K562 (cell line): Measurements from ENCODE around the gene GFM2. TPM values are rescaled to one million over a fixed set of nuclear protein-coding genes. Genes with fewer than 3 reads are reported as not detected.

Experiments
- ATAC-seq: fragments of 200-7000 bp; cut with Tn5 transposase; 3 replicates; pipeline ENCODE4 v1.9.1; 2020; ENCODE audit warnings: moderate library complexity
- BruUV-seq: library from RNA; stranded (reverse); fragments of 400-500 nt; replicated peaks from 2 replicates; lab custom pipeline; 2021; lab: Mats Ljungman, UMichigan
- CTCF ChIA-PET: fragments of 300-600 bp; formaldehyde crosslinking; extraction: SDS; loops from one replicate; lab custom pipeline; 2021; ENCODE audit warnings: low intra/inter-chr PET ratio; lab: Yijun Ruan, JAX
- POLR2A ChIA-PET: fragments of 300-600, 350-650 bp; sonication (Branson Sonifier 250); formaldehyde crosslinking; extraction: SDS; loops from one replicate; lab custom pipeline; 2021; ENCODE audit warnings: antibody characterized with exemption, inconsistent platforms; lab: Yijun Ruan, JAX
- DNase-seq, 4 experiments: peaks; one replicate each; pipeline versions ENCODE4 v3.0.0 to v3.0.0-alpha.2; 2011 to 2018; ENCODE audit warnings: low spot score in 3 of 4, mixed read lengths in 3 of 4; ENCODE audit errors: extremely low read depth in 1 of 4
- FAIRE-seq: peaks from 2 replicates; lab custom pipeline; 2011; peaks lifted over from hg19 to GRCh38; lab: Jason Lieb, UNC
- H2AFZ ChIP-seq: 2 replicates; pipeline ENCODE4 v1.6.0; 2011; ENCODE audit warnings: low read depth, low read length, control low read depth, inconsistent platforms
- H3K27ac ChIP-seq: fragments of 200-600 bp; 3 replicates; pipeline ENCODE4 v1.8.0; 2011; ENCODE audit warnings: low read depth, mild to moderate bottlenecking, control low read depth, inconsistent platforms, low read length, moderate library complexity, mixed read lengths; ENCODE audit errors: extremely low read depth
- H3K27me3 ChIP-seq, 2 experiments: fragments of 300-600 bp in 1 of 2; 2 replicates in 1 of 2; 3 replicates in 1 of 2; pipeline versions ENCODE4 v1.6.0 to v1.8.0; 2011; ENCODE audit warnings: inconsistent platforms in 2 of 2, low read length in 2 of 2, mild to moderate bottlenecking in 1 of 2, mixed read lengths in 1 of 2, moderate library complexity in 1 of 2; ENCODE audit not compliant: control insufficient read depth in 2 of 2, insufficient read depth in 2 of 2
- H3K36me3 ChIP-seq: fragments of 300-600 bp; 3 replicates; pipeline ENCODE4 v1.8.0; 2011; ENCODE audit warnings: mild to moderate bottlenecking, low read length, inconsistent platforms; ENCODE audit not compliant: control insufficient read depth, insufficient read depth
- H3K4me1 ChIP-seq, 2 experiments: fragments of 200-600 bp in 1 of 2; replicated peaks in 1 of 2; 2 replicates in 1 of 2; 3 replicates in 1 of 2; pipeline versions ENCODE4 v1.5.1 to v1.8.0; 2011; ENCODE audit warnings: inconsistent platforms in 2 of 2, low read length in 2 of 2, mild to moderate bottlenecking in 1 of 2, mixed read lengths in 1 of 2, moderate library complexity in 1 of 2; ENCODE audit not compliant: control insufficient read depth in 2 of 2, insufficient read depth in 2 of 2
- H3K4me2 ChIP-seq: 2 replicates; pipeline ENCODE4 v1.6.1; 2011; ENCODE audit warnings: low read length, control low read depth, inconsistent platforms, mixed read lengths; ENCODE audit not compliant: insufficient read depth
- H3K4me3 ChIP-seq: fragments of 200-600 bp; sonication (generic), shearing (Covaris generic); 2 replicates; pipeline ENCODE4 v1.5.1; 2016; ENCODE audit warnings: control low read depth, inconsistent platforms
- H3K79me2 ChIP-seq: fragments of 200-600 bp; 3 replicates; pipeline ENCODE4 v1.8.0; 2011; ENCODE audit warnings: low read length, inconsistent platforms; ENCODE audit not compliant: control insufficient read depth, insufficient read depth
- H3K9ac ChIP-seq, 2 experiments: 2 replicates each; pipeline versions ENCODE4 v1.6.0 to v1.6.1; 2011; ENCODE audit warnings: low read depth in 2 of 2, low read length in 2 of 2, control low read depth in 1 of 2, inconsistent platforms in 1 of 2, mild to moderate bottlenecking in 1 of 2, mixed read lengths in 1 of 2; ENCODE audit not compliant: insufficient read depth in 1 of 2
- H3K9me1 ChIP-seq: one replicate; pipeline ENCODE4 v1.6.0; 2011; ENCODE audit warnings: inconsistent platforms, mild to moderate bottlenecking, low read length, moderate library complexity; ENCODE audit not compliant: control insufficient read depth, insufficient read depth
- H3K9me3 ChIP-seq: replicated peaks from 2 replicates; pipeline ENCODE4 v1.5.1; 2011; ENCODE audit warnings: low read depth, low read length, inconsistent platforms; ENCODE audit not compliant: control insufficient read depth, insufficient read depth
- H4K20me1 ChIP-seq: replicated peaks from 2 replicates; pipeline ENCODE4 v1.6.1; 2011; ENCODE audit warnings: low read length, inconsistent platforms, mixed read lengths; ENCODE audit not compliant: control insufficient read depth, insufficient read depth
- CBFA2T2 ChIP-seq: fragments of 450-650 bp; conservative IDR thresholded peaks from 2 replicates; pipeline ENCODE4 v1.6.1; 2017; ENCODE audit warnings: mild to moderate bottlenecking
- DEAF1 ChIP-seq: fragments of 450-650 bp; formaldehyde crosslinking; IDR thresholded peaks from 2 replicates; pipeline ENCODE4 v1.4.0; 2020; ENCODE audit warnings: mild to moderate bottlenecking, moderate library complexity
- E2F8 ChIP-seq: fragments of 450-650 bp; IDR thresholded peaks from 2 replicates; pipeline ENCODE4 v1.7.1; 2018; ENCODE audit warnings: mild to moderate bottlenecking, low read depth; ENCODE audit not compliant: partially characterized antibody
- JUNB ChIP-seq: fragments of 450-650 bp; formaldehyde crosslinking; conservative IDR thresholded peaks from 2 replicates; pipeline ENCODE4 v1.4.0; 2020; ENCODE audit warnings: mild to moderate bottlenecking
- LARP7 ChIP-seq: fragments of 450-650 bp; IDR thresholded peaks from 2 replicates; pipeline ENCODE4 v1.6.1; 2016
- MCM3 ChIP-seq: fragments of 450-650 bp; IDR thresholded peaks from 2 replicates; pipeline ENCODE4 v1.6.1; 2016
- PATZ1 ChIP-seq: fragments of 250-450 bp; sonication (Bioruptor Pico); IDR thresholded peaks from 2 replicates; pipeline ENCODE4 v1.5.0; 2020; ENCODE audit warnings: mild to moderate bottlenecking, borderline replicate concordance
- THAP12 ChIP-seq: fragments of 250-450 bp; sonication (Bioruptor Pico); IDR thresholded peaks from 2 replicates; pipeline ENCODE4 v1.9.0; 2021; ENCODE audit warnings: mild to moderate bottlenecking, inconsistent platforms
- XRCC5 ChIP-seq: fragments of 200-400 bp; formaldehyde crosslinking; IDR thresholded peaks from 2 replicates; pipeline ENCODE4 v1.6.1; 2017; ENCODE audit warnings: low read depth, mild to moderate bottlenecking, low read length
- WGBS: fragments of 100-300 bp; shearing (Covaris generic); methylation state at CpG from one replicate; pipeline ENCODE4 v1.1.6; 2016; ENCODE audit warnings: low coverage, mixed read lengths; ENCODE audit not compliant: insufficient coverage; ENCODE audit errors: missing lambda C conversion rate; 5-methylcytosine and 5-hydroxymethylcytosine counted together
- in situ Hi-C: fragments of 300-500 bp; cut with MboI; formaldehyde crosslinking; loops from 4 replicates; pipeline ENCODE4 v1.15.0; 2018; ENCODE audit warnings: inconsistent platforms, mixed read lengths
- intact Hi-C: fragments of 100-400 bp; cut with micrococcal nuclease; formaldehyde crosslinking; loops from 2 replicates; pipeline ENCODE4 v1.14.2; 2022
- polyA plus RNA-seq, 8 experiments: library from polyadenylated mRNA; depleted of rRNA in 4 of 8; stranded (reverse) in 5 of 8; unstranded in 3 of 8; fragments of >200 nt; fragmentation: Nextera tagmentation in 2 of 8; fragmentation: Illumina TruSeq in 1 of 8; extraction: Ambion mirVana in 2 of 8; extraction: Trizol in 1 of 8; gene quantifications; 2 replicates each; pipeline versions ENCODE4 v1.2.1 to v1.2.3, GENCODE V29; 2011 to 2014; ENCODE audit warnings: inconsistent platforms in 1 of 8, missing spikeins in 1 of 8
- total RNA-seq, 7 experiments: library from RNA; depleted of rRNA in 6 of 7; stranded (reverse); fragments of >200 nt in 6 of 7; fragmentation: Illumina TruSeq in 2 of 7; extraction: Trizol in 2 of 7; gene quantifications; 2 replicates each; pipeline versions ENCODE4 v1.2.1 to v1.2.3, GENCODE V29; 2011 to 2021; ENCODE audit warnings: low replicate concordance in 1 of 7

GFM2 gene
- total and polyA plus RNA-seq, 9 of the 15 experiments (the other 6 are each of a cell fraction or from before 2014, with no cell fraction given), result 32.8 to 78.2 (median 52.5) TPM

GRCh38 chr5:74766849-74767578 is at the start of gene GFM2, which contains the start of gene NSA2 (continued):
- TF ChIP-seq E2F8, result peak; percentile 94

- POLR2A ChIA-PET, result no interaction called here
- no peak overlapping the region for H3K4me3 ChIP-seq
- no peaks in the 10 kb centered on the region for H3K4me1 ChIP-seq
- peaks cover 4 to 5% of the 10 kb centered on the region in 2 experiments; a peak in 3 of 5 replicates for H3K27me3 ChIP-seq
- H3K9me1 ChIP-seq, result no peaks in the 10 kb centered on the region
- H3K9ac ChIP-seq, result no peak overlapping the region
- H2AFZ ChIP-seq, result no peak overlapping the region
- BruUV-seq, result no TSS peak
- WGBS, result 0% methylated on average over 3 of the region's 4 CpGs
- H4K20me1 ChIP-seq, result no peaks in the 10 kb centered on the region
- in situ Hi-C loops, result no loop called here
- no peak overlapping the region for H3K4me2 ChIP-seq
- no peak overlapping the region for H3K27ac ChIP-seq
- intact Hi-C loops, result no loop called here
- no peak for FAIRE-seq
- no peaks in the 10 kb centered on the region for H3K36me3 ChIP-seq
- DNase-seq, result no peak
- H3K79me2 ChIP-seq, result no peaks in the 10 kb centered on the region
- CTCF ChIA-PET, result no interaction called here
- H3K9me3 ChIP-seq, result no peaks in the 10 kb centered on the region
- ATAC-seq, result no peak
- TF ChIP-seq LARP7 (no peak), MCM3 (no peak), DEAF1 (CRISPR knock-in tag) (no peak), PATZ1 (CRISPR knock-in tag) (no peak), JUNB (CRISPR knock-in tag) (no peak), CBFA2T2 (no peak), THAP12 (CRISPR knock-in tag) (no peak), XRCC5 (no peak)
Measured at GRCh38 chr5:74810915-74811314, 44.0 kb upstream of the GFM2 start.
